OCI-LY7 (cell line): ENCODE measurements around the gene NPIPB2. TPM values are rescaled to one million over a fixed set of nuclear protein-coding genes. Genes with fewer than 3 reads are reported as not detected.

ENCODE experiments used
- BruUV-seq: library from RNA; stranded (reverse); fragments of 400-500 nt; replicated peaks from 2 replicates; lab custom pipeline; 2021; lab: Mats Ljungman, UMichigan
- CTCF ChIA-PET: fragments of 300-600 bp; sonication (Branson Sonifier 250); formaldehyde crosslinking; loops from one replicate; lab custom pipeline; 2022; ENCODE audit warnings: antibody characterized with exemption; ENCODE audit not compliant: unreplicated experiment; lab: Charles Lee
- POLR2A ChIA-PET: fragments of 300-600 bp; sonication (Branson Sonifier 250); formaldehyde crosslinking; loops from one replicate; lab custom pipeline; 2022; ENCODE audit warnings: antibody characterized with exemption; lab: Charles Lee
- DNase-seq: peaks from one replicate; pipeline ENCODE4 v3.0.0-alpha.2; 2015; ENCODE audit warnings: low spot score
- H2AFZ ChIP-seq: fragments of 200-600 bp; sonication (generic), shearing (Covaris generic); 2 replicates; pipeline ENCODE4 v1.6.1; 2014; ENCODE audit warnings: mild to moderate bottlenecking, antibody characterized with exemption, low read length, moderate library complexity
- H3K27ac ChIP-seq: fragments of 200-600 bp; sonication (generic); 2 replicates; pipeline ENCODE4 v1.5.1; 2014; ENCODE audit warnings: mixed run types, low read depth, mild to moderate bottlenecking, moderate library complexity, low read length, inconsistent platforms; ENCODE audit not compliant: poor library complexity, severe bottlenecking
- H3K36me3 ChIP-seq: fragments of 200-600 bp; sonication (generic); 2 replicates; pipeline ENCODE4 v1.6.1; 2014; ENCODE audit warnings: mild to moderate bottlenecking, antibody characterized with exemption, low read length, moderate library complexity, mixed read lengths; ENCODE audit not compliant: insufficient read depth
- H3K4me1 ChIP-seq: fragments of 200-600 bp; sonication (generic); 2 replicates; pipeline ENCODE4 v1.5.1; 2014; ENCODE audit warnings: mild to moderate bottlenecking, low read length; ENCODE audit not compliant: insufficient read depth, poor library complexity, severe bottlenecking
- H3K4me2 ChIP-seq: fragments of 200-600 bp; sonication (generic); 2 replicates; pipeline ENCODE4 v1.6.1; 2014; ENCODE audit warnings: mild to moderate bottlenecking, low read length
- H3K4me3 ChIP-seq: fragments of 200-600 bp; sonication (generic); 2 replicates; pipeline ENCODE4 v1.5.1; 2014; ENCODE audit warnings: mild to moderate bottlenecking, low read depth, low read length; ENCODE audit not compliant: poor library complexity, severe bottlenecking
- H3K79me2 ChIP-seq: fragments of 200-600 bp; sonication (generic); 2 replicates; pipeline ENCODE4 v1.6.1; 2016; ENCODE audit warnings: low read depth, mild to moderate bottlenecking, low read length, moderate library complexity, mixed read lengths; ENCODE audit not compliant: insufficient read depth
- H3K9me2 ChIP-seq: fragments of 200-600 bp; sonication (generic); 2 replicates; pipeline ENCODE4 v1.6.1; 2016; ENCODE audit warnings: mild to moderate bottlenecking, low read length, mixed read lengths; ENCODE audit not compliant: insufficient read depth
- H3K9me3 ChIP-seq: fragments of 200-600 bp; sonication (generic); 2 replicates; pipeline ENCODE4 v1.6.1; 2014; ENCODE audit warnings: mild to moderate bottlenecking, mixed run types, low read length, mixed read lengths
- H4K20me1 ChIP-seq: fragments of 200-600 bp; sonication (generic); 2 replicates; pipeline ENCODE4 v1.6.1; 2014; ENCODE audit warnings: mild to moderate bottlenecking, antibody characterized with exemption, low read length, moderate library complexity, mixed read lengths; ENCODE audit not compliant: insufficient read depth
- CTCF ChIP-seq: fragments of 200-600 bp; sonication (generic); conservative IDR thresholded peaks from 2 replicates; pipeline ENCODE4 v1.5.1; 2014; ENCODE audit warnings: mild to moderate bottlenecking, antibody characterized with exemption, low read length, moderate library complexity, mixed read lengths
- EZH2phosphoT487 ChIP-seq: fragments of 200-600 bp; sonication (generic); IDR thresholded peaks from 2 replicates; pipeline ENCODE4 v1.6.1; 2018; ENCODE audit warnings: low read depth, borderline replicate concordance, mild to moderate bottlenecking, mixed run types, antibody characterized with exemption, low read length, moderate library complexity, mixed read lengths
- intact Hi-C: fragments of 100-400 bp; cut with micrococcal nuclease; formaldehyde crosslinking; loops from one replicate; pipeline ENCODE4 v1.10.0; 2022; ENCODE audit not compliant: unreplicated experiment
- total RNA-seq, 2 experiments: library from RNA; depleted of rRNA in 1 of 2; stranded (reverse); fragments of >200 nt in 1 of 2; shearing (Covaris generic) in 1 of 2; gene quantifications; 2 replicates each; pipeline ENCODE4 v1.2.3, GENCODE V29; 2014 to 2022

Gene NPIPB2
- total RNA-seq, 2 experiments from 2014 or later: 7.5 to 35.9 TPM

DNA sequence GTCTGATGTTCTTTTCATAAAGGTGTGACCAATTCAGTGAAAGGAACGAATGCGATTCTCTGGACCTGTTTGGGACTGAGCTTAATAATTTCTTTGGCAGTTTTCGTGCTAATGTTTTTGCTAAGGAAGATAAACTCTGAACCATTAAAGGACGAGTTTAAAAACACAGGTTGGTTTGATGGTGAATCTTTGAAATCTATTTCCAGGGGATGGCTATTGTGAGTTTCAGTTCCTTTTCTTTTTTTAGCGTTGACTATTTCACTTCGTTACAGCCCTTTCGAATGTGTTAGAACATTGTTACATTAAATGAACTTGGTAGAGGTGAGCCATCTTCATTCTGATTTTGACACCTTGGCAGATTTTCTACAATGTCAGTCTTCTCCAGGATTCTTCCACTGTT is 24.3 kb upstream of the NPIPB2 start:
- Histone ChIP-seq H4K20me1 (no peaks in the 10 kb centered on the region), H3K27ac (peak overlapping the region; percentile 94), H3K79me2 (peaks cover 7% of the 10 kb centered on the region; the same call in 1 of the 2 replicates), H3K9me2 (no peaks in the 10 kb centered on the region), H3K36me3 (peaks cover 20% of the 10 kb centered on the region; the same call in 1 of the 2 replicates), H3K4me2 (peak overlapping the region; percentile 97), H2AFZ (no peak overlapping the region), H3K9me3 (no peaks in the 10 kb centered on the region), H3K4me1 (peaks cover 78% of the 10 kb centered on the region), H3K4me3 (peak overlapping the region; percentile 68)
- CTCF ChIA-PET: no interaction called here
- intact Hi-C loops: loop anchor here (5.0 to 10.0 kb wide), 3 partner anchors 269 to 359 kb away; no protein-coding TSS in a partner anchor
- POLR2A ChIA-PET: interaction anchor here (0.6 to 4.1 kb wide), 4 partner anchors 11 to 236 kb away, joined by 3 to 32 read pairs (median 4); partner anchors contain the start of gene SNX29
- BruUV-seq: no TSS peak
- no peak for TF ChIP-seq EZH2phosphoT487
- no peak for TF ChIP-seq CTCF
- peak; percentile 84 for DNase-seq

DNA sequence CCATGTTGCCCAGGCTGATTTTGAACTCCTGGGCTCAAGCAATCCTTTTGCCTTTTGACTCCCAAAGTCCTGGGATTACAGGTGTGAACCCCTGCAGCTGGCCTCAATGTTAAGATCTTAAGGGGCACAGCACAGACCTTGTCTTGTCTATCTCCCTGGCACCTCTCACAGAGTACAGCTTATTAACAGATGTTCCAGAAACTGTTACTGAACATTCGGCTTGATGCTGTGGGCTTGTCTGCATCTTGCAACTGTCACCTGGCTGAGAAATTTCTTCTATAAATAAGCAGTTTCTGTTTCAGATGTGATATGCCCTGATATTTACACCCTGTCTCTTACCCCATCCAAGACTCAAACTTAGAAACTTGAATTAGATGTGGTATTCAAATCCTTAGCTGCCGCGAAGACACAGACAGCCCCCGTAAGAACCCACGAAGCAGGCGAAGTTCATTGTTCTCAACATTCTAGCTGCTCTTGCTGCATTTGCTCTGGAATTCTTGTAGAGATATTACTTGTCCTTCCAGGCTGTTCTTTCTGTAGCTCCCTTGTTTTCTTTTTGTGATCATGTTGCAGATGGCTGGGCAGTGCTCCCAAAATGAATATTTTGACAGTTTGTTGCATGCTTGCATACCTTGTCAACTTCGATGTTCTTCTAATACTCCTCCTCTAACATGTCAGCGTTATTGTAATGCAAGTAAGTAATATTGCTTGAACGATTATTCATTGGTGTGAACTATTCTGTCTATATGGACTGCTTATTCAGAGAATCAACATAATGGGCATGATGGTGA is 23.1 kb upstream of the NPIPB2 start, which contains the start of gene TNFRSF17:
Gene TNFRSF17, plus strand, starts transcription at position 450 of the 791 bp plus-strand sequence. Its CDS starts 115 bp downstream, at position 565.
- peak within 1 kb of the TSS; percentile 97 for H3K4me2 ChIP-seq
- TSS peak; percentile 90 for BruUV-seq
- H3K4me1 ChIP-seq: peaks cover 82% of the 10 kb centered on the region
- peak within 1 kb of the TSS; percentile 94 for H3K27ac ChIP-seq
- peak; percentile 93 for DNase-seq
- TF ChIP-seq CTCF: no peak
- H3K79me2 ChIP-seq: peaks cover 7% of the 10 kb centered on the region; the same call in 1 of the 2 replicates
- no peaks in the 10 kb centered on the region for H3K9me2 ChIP-seq
- peak within 1 kb of the TSS; percentile 3; the same call in 1 of the 2 replicates for H2AFZ ChIP-seq
- ChIA-PET POLR2A (interaction anchor here (0.6 to 4.1 kb wide), 10 partner anchors 13 to 581 kb away, joined by 3 to 32 read pairs (median 3); partner anchors contain the start of genes GSPT1 and SNX29), CTCF (interaction anchor here (1.9 kb wide), 1 partner anchor 13 kb away, joined by 5 read pairs; no protein-coding TSS in a partner anchor)
- no peaks in the 10 kb centered on the region for H4K20me1 ChIP-seq
- no peaks in the 10 kb centered on the region for H3K9me3 ChIP-seq
- peak within 1 kb of the TSS; percentile 68 for H3K4me3 ChIP-seq
- peaks cover 19% of the 10 kb centered on the region; the same call in 1 of the 2 replicates for H3K36me3 ChIP-seq
- intact Hi-C loops: loop anchor here (2.0 to 10.0 kb wide), 4 partner anchors 270 to 656 kb away; no protein-coding TSS in a partner anchor
